Keratinocyte (primary cell): ENCODE data around the gene GALNT2.

ENCODE experiments used
- CTCF ChIP-seq, 3 experiments: IDR thresholded peaks in 1 of 3; conservative IDR thresholded peaks in 1 of 3; optimal IDR thresholded peaks in 1 of 3; 2 replicates in 2 of 3; 3 replicates in 1 of 3; pipeline versions ENCODE3 to v1.5.1; 2011; ENCODE audit warnings: low read length in 3 of 3, mild to moderate bottlenecking in 3 of 3, moderate library complexity in 2 of 3, control low read depth in 1 of 3, inconsistent platforms in 1 of 3; ENCODE audit not compliant: insufficient read depth in 2 of 3; ENCODE audit errors: extremely low read depth in 1 of 3
- EZH2 ChIP-seq: IDR thresholded peaks from one replicate; pipeline ENCODE4 v1.6.1; 2012; ENCODE audit warnings: inconsistent platforms, mild to moderate bottlenecking, low read length, moderate library complexity

- TF ChIP-seq CTCF (optimal IDR thresholded peaks at IDR 0.05 in 1 of 3, IDR thresholded peaks at IDR 0.05 in 1 of 3, conservative IDR thresholded peaks at IDR 0.05 in 1 of 3; ENCODE audit: extremely low read depth in 1 of 3, insufficient read depth in 2 of 3, low read length in 3 of 3) (no peak), EZH2 (no peak)
These were observed 35.9 kb upstream of the GALNT2 start for GRCh38 chr1:230031131-230031530.
